Tibial nerve (tissue), 4 donors: ENCODE measurements around the gene GRIK3.

ENCODE experiments used
- EP300 ChIP-seq, 2 donors: sonication (generic); formaldehyde crosslinking; IDR thresholded peaks; one replicate each; pipeline ENCODE4 v1.6.1; 2017; ENCODE audit warnings: antibody characterized with exemption in 2 of 2, mild to moderate bottlenecking in 1 of 2
- POLR2A ChIP-seq, 2 donors: fragments of 450-650 bp; IDR thresholded peaks; one replicate each; pipeline ENCODE4 v1.6.1; 2017; ENCODE audit warnings: antibody characterized with exemption in 2 of 2, mild to moderate bottlenecking in 2 of 2, moderate library complexity in 2 of 2
- TF ChIP-seq, protein P1 (sequence below), 5 experiments: fragments of 200-600 bp in 3 of 5; fragments of 450-650 bp in 2 of 5; sonication (generic) in 3 of 5; IDR thresholded peaks; one replicate each; pipeline ENCODE4 v1.5.1; 2016 to 2019; ENCODE audit warnings: antibody characterized with exemption in 5 of 5, mild to moderate bottlenecking in 3 of 5, moderate library complexity in 2 of 5

- TF ChIP-seq POLR2A (IDR thresholded peaks at IDR 0.05) (no peak), EP300 (IDR thresholded peaks at IDR 0.05) (no peak)
- TF ChIP-seq, protein P1, sequence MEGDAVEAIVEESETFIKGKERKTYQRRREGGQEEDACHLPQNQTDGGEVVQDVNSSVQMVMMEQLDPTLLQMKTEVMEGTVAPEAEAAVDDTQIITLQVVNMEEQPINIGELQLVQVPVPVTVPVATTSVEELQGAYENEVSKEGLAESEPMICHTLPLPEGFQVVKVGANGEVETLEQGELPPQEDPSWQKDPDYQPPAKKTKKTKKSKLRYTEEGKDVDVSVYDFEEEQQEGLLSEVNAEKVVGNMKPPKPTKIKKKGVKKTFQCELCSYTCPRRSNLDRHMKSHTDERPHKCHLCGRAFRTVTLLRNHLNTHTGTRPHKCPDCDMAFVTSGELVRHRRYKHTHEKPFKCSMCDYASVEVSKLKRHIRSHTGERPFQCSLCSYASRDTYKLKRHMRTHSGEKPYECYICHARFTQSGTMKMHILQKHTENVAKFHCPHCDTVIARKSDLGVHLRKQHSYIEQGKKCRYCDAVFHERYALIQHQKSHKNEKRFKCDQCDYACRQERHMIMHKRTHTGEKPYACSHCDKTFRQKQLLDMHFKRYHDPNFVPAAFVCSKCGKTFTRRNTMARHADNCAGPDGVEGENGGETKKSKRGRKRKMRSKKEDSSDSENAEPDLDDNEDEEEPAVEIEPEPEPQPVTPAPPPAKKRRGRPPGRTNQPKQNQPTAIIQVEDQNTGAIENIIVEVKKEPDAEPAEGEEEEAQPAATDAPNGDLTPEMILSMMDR (IDR thresholded peaks at IDR 0.05), result no peak
Observed at GRCh38 chr1:37035796-37036666, 1.7 kb upstream of the GRIK3 start.
